Heart left ventricle (tissue), 16 donors: Measurements from ENCODE around the gene SNX22. TPM values are rescaled to one million over a fixed set of nuclear protein-coding genes. Genes with fewer than 3 reads are reported as not detected.

Source experiments
- ATAC-seq, 4 donors: fragments of 200-7000 bp; cut with Tn5 transposase; one replicate each; pipeline ENCODE4 v1.9.1; 2020 to 2022; ENCODE audit warnings: moderate library complexity in 4 of 4, mild to moderate bottlenecking in 3 of 4, moderate number of reproducible peaks in 1 of 4
- DNase-seq, 5 donors: peaks; one replicate each; pipeline ENCODE4 v3.0.0-alpha.2; 2020
- H3K27ac ChIP-seq, 12 donors: fragments of 200-600 bp; sonication (generic) in 4 of 12; one replicate each; pipeline versions ENCODE4 v1.5.0 to v1.8.0; 2016 to 2022; ENCODE audit warnings: mild to moderate bottlenecking in 2 of 12
- H3K27me3 ChIP-seq, 9 donors: fragments of 200-600 bp; sonication (generic) in 2 of 9; one replicate each; pipeline versions ENCODE4 v1.5.1 to v1.8.0; 2016 to 2022; ENCODE audit warnings: mild to moderate bottlenecking in 3 of 9
- H3K36me3 ChIP-seq, 9 donors: fragments of 200-600 bp; sonication (generic) in 2 of 9; one replicate each; pipeline versions ENCODE4 v1.5.0 to v1.8.0; 2018 to 2022; ENCODE audit warnings: mild to moderate bottlenecking in 2 of 9
- H3K4me1 ChIP-seq, 12 donors: fragments of 200-600 bp; sonication (generic) in 4 of 12; one replicate each; pipeline versions ENCODE4 v1.5.0 to v1.8.0; 2016 to 2022; ENCODE audit warnings: mild to moderate bottlenecking in 3 of 12
- H3K4me3 ChIP-seq, 12 donors: fragments of 200-600 bp; sonication (generic) in 4 of 12; one replicate each; pipeline versions ENCODE4 v1.5.0 to v1.8.0; 2017 to 2022; ENCODE audit warnings: mild to moderate bottlenecking in 9 of 12, moderate library complexity in 4 of 12
- H3K9me3 ChIP-seq, 12 donors: fragments of 200-600 bp; sonication (generic) in 4 of 12; one replicate each; pipeline versions ENCODE4 v1.5.0 to v1.8.0; 2016 to 2022; ENCODE audit warnings: mild to moderate bottlenecking in 1 of 12
- CTCF ChIP-seq, 12 donors: fragments of 200-600 bp; sonication (generic) in 4 of 12; IDR thresholded peaks; one replicate each; pipeline versions ENCODE4 v1.5.0 to v1.8.0; 2018 to 2022; ENCODE audit warnings: antibody characterized with exemption in 12 of 12, mild to moderate bottlenecking in 5 of 12
- POLR2A ChIP-seq, 2 donors: fragments of 450-650 bp; IDR thresholded peaks; one replicate each; pipeline ENCODE4 v1.6.1; 2017; ENCODE audit warnings: antibody characterized with exemption in 2 of 2, mild to moderate bottlenecking in 2 of 2, moderate library complexity in 2 of 2
- WGBS, 4 donors: extraction: QIAGEN DNeasy Blood & Tissue Kit in 2 of 4; methylation state at CpG; one replicate each; pipeline versions ENCODE4 v1.1.5 to v1.1.7; 2013 to 2018; 5-methylcytosine and 5-hydroxymethylcytosine counted together
- intact Hi-C, 10 donors: fragments of 100-400 bp; cut with DNase I; formaldehyde crosslinking; loops; one replicate each; pipeline versions ENCODE4 v1.11.1 to v1.14.2; 2022
- polyA plus RNA-seq, 2 donors: library from polyadenylated mRNA; stranded (reverse); fragments of 200-250 nt; gene quantifications; one replicate each; pipeline ENCODE4 v1.2.3, GENCODE V29; 2013
- total RNA-seq, 9 donors: library from RNA; depleted of rRNA in 2 of 9; stranded (reverse); fragments of >200 nt in 2 of 9; fragmentation: NEBNext Ultra II Directional in 3 of 9; extraction: Animal tissue kit (Norgen Biotek cat#: 25700) in 3 of 9; gene quantifications; one replicate each; pipeline versions ENCODE4 v1.1.0 to v1.2.4, GENCODE V29; 2016 to 2023
- donor health status: ischemic (EF 13 %, LVEDD 7.1; RV severe dilation, severe dysfunction).
- donor health status: healthy with polysubstance abuse.
- donor health status: DM: no; HTN: yes; CAD: no.
- donor health status: DM: no; HTN: no; CAD: no.
- donor health status: ischemic (EF 25% LVEDD 6.9; RV normal size, moderate dysfunction).
- donor health status: ischemic (EF 25% LVEDD 5.7; RV mildly dilated, moderate dysfunction).
- donor health status: healthy.
- donor health status: DM: yes; HTN: yes; CAD: no.
- donor health status: ischemic (EF 35%, LVEDD 5.7; RV mildly dilated, moderate dysfunction).
- donor health status: nonischemic (EF 11% LVEDD 7.7; RV severe dilation, severe dysfunction).
- donor health status: DM: yes; HTN: yes; CAD: no.
- donor health status: PGD.
- donor health status: ischemic (EF 29% LVEDD 5.4; RV normal size, mild dysfunction).
- donor health status: nonischemic (EF 23%, LVEDD 6.1; RV moderate dilation, normal function).

Gene SNX22
- total and polyA plus RNA-seq, 11 donors = 0.71 to 6.7 (median 1.9) TPM

DNA sequence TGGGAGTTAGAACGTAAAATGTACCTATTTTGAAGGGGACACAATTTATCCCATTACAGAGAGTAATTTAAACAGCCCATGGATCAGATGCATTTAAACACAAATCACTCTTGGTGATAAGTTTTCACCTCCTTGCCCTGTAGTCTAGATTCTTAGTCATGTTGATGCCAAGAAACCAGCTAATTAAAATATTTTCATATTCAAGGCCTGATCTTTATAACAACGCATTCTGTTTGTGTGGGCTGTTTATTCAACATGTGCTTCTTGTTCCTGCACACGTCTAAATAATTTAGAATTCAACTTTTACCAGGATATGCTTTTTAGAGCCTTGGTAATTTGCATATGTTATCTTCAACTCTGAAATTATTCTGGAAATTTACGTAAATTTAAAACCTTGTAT is 29.9 kb upstream of the SNX22 start:
- no peak for DNase-seq
- H3K27me3 ChIP-seq = no peaks in the 10 kb centered on the region
- intact Hi-C loops = no loop called here
- H3K4me1 ChIP-seq = no peaks in the 10 kb centered on the region
- no peak for TF ChIP-seq CTCF (IDR thresholded peaks at IDR 0.05)
- no peak for TF ChIP-seq POLR2A (IDR thresholded peaks at IDR 0.05)
- peaks cover 0 to 100% (median 99%) of the 10 kb centered on the region in 9 donors for H3K36me3 ChIP-seq
- no peak overlapping the region for H3K4me3 ChIP-seq
- ATAC-seq = no peak
- WGBS, 4 donors = 91 to 94% (median 94%) methylated on average over 4 of the region's 4 CpGs
- H3K9me3 ChIP-seq = no peaks in the 10 kb centered on the region
- no peak overlapping the region for H3K27ac ChIP-seq

DNA sequence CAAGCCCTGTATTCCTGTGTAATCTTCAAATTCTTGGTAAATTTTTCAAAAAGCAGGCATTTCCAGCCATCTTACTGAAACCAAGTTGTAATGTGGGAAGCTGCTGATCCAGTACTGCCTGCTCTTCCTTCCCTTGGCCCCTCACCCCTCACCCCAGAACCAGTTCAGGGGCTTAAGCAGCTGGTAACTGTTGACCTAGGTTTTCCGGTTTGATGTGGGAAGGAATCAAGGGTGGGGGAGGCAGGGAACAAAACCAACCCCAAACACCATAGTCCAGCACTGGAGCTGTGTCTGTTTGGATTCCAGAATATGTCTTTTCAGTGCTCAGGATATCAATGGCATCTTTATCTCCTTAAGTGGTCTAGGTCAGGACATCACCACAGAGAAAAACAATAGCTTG is 29.1 kb upstream of the SNX22 start:
- no peak for ATAC-seq
- 80 to 93% (median 85%) methylated on average over 1 of the region's 1 CpG for WGBS, 4 donors
- TF ChIP-seq POLR2A (IDR thresholded peaks at IDR 0.05) (no peak), CTCF (IDR thresholded peaks at IDR 0.05) (no peak)
- no peak for DNase-seq
- Histone ChIP-seq H3K4me3 (no peak overlapping the region), H3K27ac (no peak overlapping the region), H3K36me3 (peaks cover 0 to 100% (median 99%) of the 10 kb centered on the region in 9 donors), H3K9me3 (no peaks in the 10 kb centered on the region), H3K4me1 (peaks cover 0 to 6% (median 0%) of the 10 kb centered on the region in 12 donors), H3K27me3 (no peaks in the 10 kb centered on the region)
- intact Hi-C loops = no loop called here

GRCh38 chr15:64122936-64123351 is 28.6 kb upstream of the SNX22 start:
- Histone ChIP-seq H3K36me3 (peaks cover 0 to 100% (median 99%) of the 10 kb centered on the region in 9 donors), H3K4me1 (peaks cover 0 to 9% (median 0%) of the 10 kb centered on the region in 12 donors), H3K27ac (no peak overlapping the region), H3K4me3 (no peak overlapping the region), H3K27me3 (no peaks in the 10 kb centered on the region), H3K9me3 (no peaks in the 10 kb centered on the region)
- TF ChIP-seq POLR2A (IDR thresholded peaks at IDR 0.05) = no peak
- TF ChIP-seq CTCF (IDR thresholded peaks at IDR 0.05) = no peak
- ATAC-seq = peak in 1 of 4 donors; percentile 22
- 88 to 95% (median 92%) methylated on average over 3 of the region's 3 CpGs for WGBS, 4 donors
- intact Hi-C loops = no loop called here
- no peak for DNase-seq

DNA sequence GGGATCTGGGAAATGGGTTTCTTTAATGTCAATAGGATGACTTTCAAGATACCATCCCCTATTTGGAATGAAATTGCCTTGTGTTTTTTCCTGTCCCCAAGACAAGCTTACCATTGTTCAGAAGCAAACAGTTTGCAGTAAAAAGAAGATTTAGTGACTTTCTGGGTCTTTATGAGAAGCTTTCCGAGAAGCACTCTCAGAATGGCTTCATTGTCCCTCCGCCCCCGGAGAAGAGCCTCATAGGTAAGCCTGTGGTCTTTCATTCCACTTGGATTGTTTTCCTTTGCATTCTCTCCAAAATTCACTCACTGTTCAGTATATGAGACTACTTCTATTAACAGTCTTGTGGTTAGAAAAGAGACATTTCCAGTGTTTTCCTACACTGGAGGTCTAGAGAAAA is 25.6 kb upstream of the SNX22 start:
- Histone ChIP-seq H3K36me3 (peaks cover 0 to 100% (median 99%) of the 10 kb centered on the region in 9 donors), H3K4me1 (peaks cover 0 to 9% (median 0%) of the 10 kb centered on the region in 12 donors), H3K9me3 (no peaks in the 10 kb centered on the region), H3K4me3 (no peak overlapping the region), H3K27me3 (no peaks in the 10 kb centered on the region), H3K27ac (no peak overlapping the region)
- ATAC-seq (no peak), DNase-seq (no peak)
- 61 to 100% (median 78%) methylated on average over 3 of the region's 3 CpGs for WGBS, 4 donors
- no peak for TF ChIP-seq CTCF (IDR thresholded peaks at IDR 0.05)
- no peak for TF ChIP-seq POLR2A (IDR thresholded peaks at IDR 0.05)
- intact Hi-C loops = no loop called here
